Ovary (tissue), 9 donors: ENCODE measurements around the gene LEMD1. TPM values are rescaled to one million over a fixed set of nuclear protein-coding genes. Genes with fewer than 3 reads are reported as not detected.

Experiments used
- DNase-seq, 5 donors: peaks; one replicate each; pipeline ENCODE4 v3.0.0-alpha.2; 2019 to 2020
- H3K27ac ChIP-seq, 2 donors: fragments of 200-600 bp; one replicate each; pipeline versions ENCODE4 v1.5.1 to v1.8.0; 2019 to 2022
- H3K27me3 ChIP-seq: fragments of 200-600 bp; one replicate; pipeline ENCODE4 v1.8.0; 2022
- H3K36me3 ChIP-seq: fragments of 200-600 bp; sonication (generic); one replicate; pipeline ENCODE4 v1.5.1; 2019
- H3K4me1 ChIP-seq: one replicate; pipeline ENCODE4 v1.8.1; 2013; ENCODE audit warnings: mild to moderate bottlenecking, moderate library complexity; ENCODE audit not compliant: insufficient read depth
- H3K4me3 ChIP-seq: fragments of 200-600 bp; sonication (generic); one replicate; pipeline ENCODE4 v1.5.1; 2017
- H3K9me3 ChIP-seq, 2 donors: fragments of 200-600 bp in 1 of 2; sonication (generic) in 1 of 2; one replicate each; pipeline versions ENCODE4 v1.5.1 to v1.8.1; 2013 to 2019; ENCODE audit warnings: mild to moderate bottlenecking in 1 of 2, moderate library complexity in 1 of 2
- CTCF ChIP-seq, 3 donors: fragments of 450-650 bp in 2 of 3; fragments of 200-600 bp in 1 of 3; IDR thresholded peaks; one replicate each; pipeline versions ENCODE4 v1.5.1 to v1.8.0; 2016 to 2022; ENCODE audit warnings: antibody characterized with exemption in 3 of 3, mild to moderate bottlenecking in 1 of 3
- EP300 ChIP-seq: sonication (generic); formaldehyde crosslinking; IDR thresholded peaks from one replicate; pipeline ENCODE4 v1.6.1; 2017; ENCODE audit warnings: antibody characterized with exemption
- POLR2A ChIP-seq: fragments of 450-650 bp; IDR thresholded peaks from one replicate; pipeline ENCODE4 v1.6.1; 2017; ENCODE audit warnings: antibody characterized with exemption, mild to moderate bottlenecking, moderate library complexity
- WGBS, 3 donors: extraction: QIAGEN DNeasy Blood & Tissue Kit in 1 of 3; methylation state at CpG; one replicate each; pipeline versions ENCODE4 v1.1.5 to v1.1.7; 2013 to 2017; 5-methylcytosine and 5-hydroxymethylcytosine counted together
- intact Hi-C, 4 donors: fragments of 100-400 bp; cut with DNase I; formaldehyde crosslinking; loops; one replicate each; pipeline versions ENCODE4 v1.11.0 to v1.15.1; 2022 to 2023
- polyA plus RNA-seq, 2 donors: library from polyadenylated mRNA; stranded (reverse); fragments of 200-250 nt in 1 of 2; fragments of 350-450 nt in 1 of 2; fragmentation: Illumina TruSeq in 1 of 2; extraction: RNeasy Lipid Tissue Mini Kit (QIAGEN cat#74804) in 1 of 2; gene quantifications; one replicate each; pipeline ENCODE4 v1.2.3, GENCODE V29; 2013 to 2014
- total RNA-seq, 7 donors: library from RNA; depleted of rRNA in 2 of 7; stranded (reverse); fragments of >200 nt in 2 of 7; fragmentation: NEBNext Ultra II Directional in 3 of 7; extraction: Animal tissue kit (Norgen Biotek cat#: 25700) in 3 of 7; gene quantifications; one replicate each; pipeline versions ENCODE4 v1.1.0 to v1.2.4, GENCODE V29; 2016 to 2023
- donor health status: DM: no; HTN: no; CAD: no; lungs with moderate emphysema.
- donor health status: DM: no; HTN: no; CAD: no.
- donor health status: Bipolar disorder and iron deficiency.
- donor health status: DM: yes; HTN: yes; CAD: no.
- donor health status: DM: no; HTN: no; CAD: no.
- donor health status: DM: yes; HTN: yes; CAD: no.

The LEMD1 gene
- total and polyA plus RNA-seq, 9 donors: 0.43 to 7.0 (median 0.97) TPM; not detected in 1

- H3K4me1 ChIP-seq: peaks cover 14% of the 10 kb centered on the region
- H3K9me3 ChIP-seq: no peaks in the 10 kb centered on the region
- no peaks in the 10 kb centered on the region for H3K36me3 ChIP-seq
- no peak overlapping the region for H3K4me3 ChIP-seq
- WGBS, 3 donors: 3 to 21% (median 8%) methylated on average over 2 of the region's 2 CpGs
- H3K27ac ChIP-seq: peak overlapping the region; percentile 39 to 87
- no peak for DNase-seq
- H3K27me3 ChIP-seq: no peaks in the 10 kb centered on the region
- intact Hi-C loops: no loop called here
- TF ChIP-seq EP300 (no peak), POLR2A (no peak), CTCF (IDR thresholded peaks at IDR 0.05) (no peak)
These were observed 48.1 kb downstream of the LEMD1 start for GRCh38 chr1:205373798-205374175.

GRCh38 chr1:205373022-205373797 lies 48.6 kb downstream of the LEMD1 start:
- TF ChIP-seq EP300 (no peak), POLR2A (no peak), CTCF (IDR thresholded peaks at IDR 0.05) (no peak)
- DNase-seq: peak in 1 of 5 donors; percentile 38
- Histone ChIP-seq H3K36me3 (no peaks in the 10 kb centered on the region), H3K4me3 (peak overlapping the region; percentile 1), H3K27me3 (no peaks in the 10 kb centered on the region), H3K9me3 (no peaks in the 10 kb centered on the region), H3K27ac (peak overlapping the region; percentile 39 to 87), H3K4me1 (peaks cover 14% of the 10 kb centered on the region)
- 2 to 9% (median 5%) methylated on average over 9 of the region's 9 CpGs for WGBS, 3 donors
- intact Hi-C loops: no loop called here

- intact Hi-C loops: no loop called here
- WGBS, 3 donors: 10 to 22% (median 12%) methylated on average over 11 of the region's 11 CpGs
- Histone ChIP-seq H3K27me3 (no peaks in the 10 kb centered on the region), H3K4me1 (peaks cover 14% of the 10 kb centered on the region), H3K4me3 (no peak overlapping the region), H3K36me3 (no peaks in the 10 kb centered on the region), H3K9me3 (no peaks in the 10 kb centered on the region), H3K27ac (peak overlapping the region; percentile 11 to 87)
- TF ChIP-seq EP300 (no peak), CTCF (IDR thresholded peaks at IDR 0.05) (no peak), POLR2A (no peak)
- peak in 2 of 5 donors; percentile 28 to 58 for DNase-seq
These were observed 49.8 kb downstream of the LEMD1 start for GRCh38 chr1:205371871-205372660.

- Histone ChIP-seq H3K4me3 (no peak overlapping the region), H3K9me3 (no peaks in the 10 kb centered on the region), H3K27me3 (no peaks in the 10 kb centered on the region), H3K36me3 (no peaks in the 10 kb centered on the region), H3K27ac (peak overlapping the region in 1 of 2 donors; percentile 87), H3K4me1 (peaks cover 13% of the 10 kb centered on the region)
- intact Hi-C loops: no loop called here
- DNase-seq: no peak
- TF ChIP-seq EP300 (no peak), POLR2A (no peak), CTCF (IDR thresholded peaks at IDR 0.05) (no peak)
These were observed 51.1 kb downstream of the LEMD1 start for GRCh38 chr1:205370780-205371179.
